Gastroesophageal sphincter (tissue), 3 donors: ENCODE results near the gene LFNG.

Source experiments
- CTCF ChIP-seq, 4 experiments: fragments of 200-600 bp in 2 of 4; fragments of 450-650 bp in 2 of 4; sonication (generic) in 1 of 4; IDR thresholded peaks; one replicate each; pipeline ENCODE4 v1.5.1; 2017 to 2019; ENCODE audit warnings: antibody characterized with exemption in 4 of 4, mild to moderate bottlenecking in 2 of 4, moderate library complexity in 2 of 4
- POLR2AphosphoS5 ChIP-seq: sonication (generic); formaldehyde crosslinking; IDR thresholded peaks from one replicate; pipeline ENCODE4 v1.6.1; 2017; ENCODE audit warnings: antibody characterized with exemption

- TF ChIP-seq CTCF (IDR thresholded peaks at IDR 0.05) = no peak
- no peak for TF ChIP-seq POLR2AphosphoS5
These were observed 43.9 kb upstream of the LFNG start for GRCh38 chr7:2475678-2476015.
